ENCODE results near the gene CASKIN1.
A peak's percentile ranks its signal among the peaks of the same experiment; 100 is the strongest.

Gene CASKIN1

GRCh38 chr16:2176047-2176446 is 20.4 kb downstream of the CASKIN1 start:
- DNase-seq (ENCODE audit: low read depth), result no peak

- no peak for DNase-seq (ENCODE audit: low read depth)
Measured at GRCh38 chr16:2175454-2175853, 21.0 kb downstream of the CASKIN1 start.

GRCh38 chr16:2174396-2175131 is 21.8 kb downstream of the CASKIN1 start:
- DNase-seq (ENCODE audit: low read depth), result no peak

GRCh38 chr16:2173916-2174315 is 22.5 kb downstream of the CASKIN1 start:
- no peak for DNase-seq (ENCODE audit: low read depth)

- no peak for DNase-seq (ENCODE audit: low read depth)
Measured at GRCh38 chr16:2173366-2173765, 23.0 kb downstream of the CASKIN1 start.

GRCh38 chr16:2172688-2173335 is 23.6 kb downstream of the CASKIN1 start:
- no peak for DNase-seq (ENCODE audit: low read depth)

- DNase-seq (ENCODE audit: low read depth), result no peak
Measured at GRCh38 chr16:2171601-2172178, 24.7 kb downstream of the CASKIN1 start.

GRCh38 chr16:2170587-2171435 is 25.6 kb downstream of the CASKIN1 start:
- no peak for DNase-seq (ENCODE audit: low read depth)

- no peak for DNase-seq (ENCODE audit: low read depth)
Measured at GRCh38 chr16:2170080-2170479, 26.3 kb downstream of the CASKIN1 start.

- no peak for DNase-seq (ENCODE audit: low read depth)
Measured at GRCh38 chr16:2167068-2167638, 29.3 kb downstream of the CASKIN1 start.

- no peak for DNase-seq (ENCODE audit: low read depth)
Measured at GRCh38 chr16:2166263-2167067, 29.9 kb downstream of the CASKIN1 start.

GRCh38 chr16:2165861-2166260 is 30.5 kb downstream of the CASKIN1 start:
- DNase-seq (ENCODE audit: low read depth), result no peak

GRCh38 chr16:2163211-2163881 is 33.1 kb downstream of the CASKIN1 start:
- no peak for DNase-seq (ENCODE audit: low read depth)

GRCh38 chr16:2162676-2163118 is 33.7 kb downstream of the CASKIN1 start:
- DNase-seq (ENCODE audit: low read depth), result no peak

- DNase-seq (ENCODE audit: low read depth), result no peak
Measured at GRCh38 chr16:2161911-2162310, 34.5 kb downstream of the CASKIN1 start.

GRCh38 chr16:2160915-2161551 is 35.4 kb downstream of the CASKIN1 start:
- peak; percentile 37 for DNase-seq (ENCODE audit: low read depth)

GRCh38 chr16:2159175-2159838 is 37.1 kb downstream of the CASKIN1 start:
- DNase-seq (ENCODE audit: low read depth), result peak; percentile 59

- DNase-seq (ENCODE audit: low read depth), result no peak
Measured at GRCh38 chr16:2158262-2158638, 38.2 kb downstream of the CASKIN1 start.

GRCh38 chr16:2157480-2158261 is 38.7 kb downstream of the CASKIN1 start:
- no peak for DNase-seq (ENCODE audit: low read depth)

All from fibroblast of the conjunctiva (primary cell).